ENCODE results near the gene TMEM72. TPM values are rescaled to one million over a fixed set of nuclear protein-coding genes. Genes with fewer than 3 reads are reported as not detected.

Gene TMEM72
- total RNA-seq, 2 donors from 2014 or later: 14.5 to 17.6 TPM

- no peak for DNase-seq
- Histone ChIP-seq H3K27ac (no peak overlapping the region), H3K4me3 (peak overlapping the region; percentile 1), H3K36me3 (no peaks in the 10 kb centered on the region), H3K27me3 (no peaks in the 10 kb centered on the region), H3K9ac (ENCODE audit: low read depth in 2 of 2, low read length in 2 of 2) (peak overlapping the region in 1 of 2 donors; percentile 61), H3K4me1 (peaks cover 5% of the 10 kb centered on the region), H3K9me3 (no peaks in the 10 kb centered on the region)
- TF ChIP-seq CTCF (IDR thresholded peaks at IDR 0.05): no peak
- intact Hi-C loops (cut with DNase I): no loop called here
Measured at GRCh38 chr10:44911951-44912350, 814 bp downstream of the TMEM72 start.

- H3K27ac ChIP-seq: no peak overlapping the region
Measured at GRCh38 chr10:44913350-44914081, 2.4 kb downstream of the TMEM72 start.

GRCh38 chr10:44914891-44915290, 3.8 kb downstream of the TMEM72 start:
- Histone ChIP-seq H3K9me3 (no peaks in the 10 kb centered on the region), H3K4me3 (no peak overlapping the region), H3K9ac (ENCODE audit: low read depth in 2 of 2, low read length in 2 of 2) (no peak overlapping the region), H3K36me3 (no peaks in the 10 kb centered on the region), H3K27ac (no peak overlapping the region), H3K27me3 (no peaks in the 10 kb centered on the region), H3K4me1 (no peaks in the 10 kb centered on the region)
- intact Hi-C loops (cut with DNase I): no loop called here
- TF ChIP-seq CTCF (IDR thresholded peaks at IDR 0.05): no peak
- DNase-seq: no peak

More at GRCh38 chr10:44913350-44914081, 2.4 kb downstream of the TMEM72 start:
- no peak for DNase-seq
- Histone ChIP-seq H3K4me3 (no peak overlapping the region), H3K27me3 (no peaks in the 10 kb centered on the region), H3K9me3 (no peaks in the 10 kb centered on the region), H3K4me1 (peaks cover 5% of the 10 kb centered on the region), H3K9ac (ENCODE audit: low read depth in 2 of 2, low read length in 2 of 2) (no peak overlapping the region), H3K36me3 (no peaks in the 10 kb centered on the region)
- TF ChIP-seq CTCF (IDR thresholded peaks at IDR 0.05): no peak
- intact Hi-C loops (cut with DNase I): no loop called here

- Histone ChIP-seq H3K9me3 (no peaks in the 10 kb centered on the region), H3K4me1 (no peaks in the 10 kb centered on the region), H3K9ac (ENCODE audit: low read depth in 2 of 2, low read length in 2 of 2) (no peak overlapping the region), H3K36me3 (no peaks in the 10 kb centered on the region), H3K27me3 (no peaks in the 10 kb centered on the region), H3K27ac (no peak overlapping the region), H3K4me3 (no peak overlapping the region)
- no peak for TF ChIP-seq CTCF (IDR thresholded peaks at IDR 0.05)
- DNase-seq: no peak
- intact Hi-C loops (cut with DNase I): no loop called here
Measured at GRCh38 chr10:44916429-44916828, 5.3 kb downstream of the TMEM72 start.

- Histone ChIP-seq H3K27me3 (no peaks in the 10 kb centered on the region), H3K4me3 (no peak overlapping the region), H3K9ac (ENCODE audit: low read depth in 2 of 2, low read length in 2 of 2) (no peak overlapping the region), H3K36me3 (no peaks in the 10 kb centered on the region), H3K4me1 (no peaks in the 10 kb centered on the region), H3K27ac (no peak overlapping the region), H3K9me3 (no peaks in the 10 kb centered on the region)
- DNase-seq: no peak
- intact Hi-C loops (cut with DNase I): no loop called here
- no peak for TF ChIP-seq CTCF (IDR thresholded peaks at IDR 0.05)
Measured at GRCh38 chr10:44917848-44918247, 6.7 kb downstream of the TMEM72 start.
